Smooth muscle cell of the brain vasculature (primary cell): Measurements from ENCODE around the gene SERPINA1.

ENCODE experiments used
- DNase-seq: peaks from one replicate; pipeline ENCODE4 v3.0.0-alpha.2; 2012; ENCODE audit warnings: low read depth, low spot score

Gene SERPINA1

GRCh38 chr14:94382716-94383596, 5.4 kb downstream of the SERPINA1 start:
- DNase-seq, result no peak

- DNase-seq, result no peak
These were observed 6.2 kb downstream of the SERPINA1 start for GRCh38 chr14:94382099-94382715.

- DNase-seq, result no peak
These were observed 7.0 kb downstream of the SERPINA1 start for GRCh38 chr14:94381149-94382030.

- no peak for DNase-seq
These were observed 7.9 kb downstream of the SERPINA1 start for GRCh38 chr14:94380225-94381148.

GRCh38 chr14:94379291-94380224, 8.8 kb downstream of the SERPINA1 start:
- DNase-seq, result no peak

- no peak for DNase-seq
These were observed 9.7 kb downstream of the SERPINA1 start for GRCh38 chr14:94378527-94379290.

GRCh38 chr14:94377866-94378470, 10.4 kb downstream of the SERPINA1 start:
- no peak for DNase-seq

- no peak for DNase-seq
These were observed 11.2 kb downstream of the SERPINA1 start for GRCh38 chr14:94376976-94377865.

GRCh38 chr14:94376108-94376975, 12.1 kb downstream of the SERPINA1 start:
- DNase-seq, result no peak

GRCh38 chr14:94375552-94376107, 12.8 kb downstream of the SERPINA1 start:
- DNase-seq, result no peak

GRCh38 chr14:94374749-94375260, 13.6 kb downstream of the SERPINA1 start:
- no peak for DNase-seq

- DNase-seq, result no peak
These were observed 14.3 kb downstream of the SERPINA1 start for GRCh38 chr14:94374116-94374515.

- peak; percentile 29 for DNase-seq
These were observed 14.7 kb downstream of the SERPINA1 start for GRCh38 chr14:94373708-94374107.

- DNase-seq, result no peak
These were observed 16.3 kb downstream of the SERPINA1 start for GRCh38 chr14:94372021-94372605.

GRCh38 chr14:94370524-94370910, 17.9 kb downstream of the SERPINA1 start:
- no peak for DNase-seq
